Right renal cortex interstitium (tissue), 3 donors: ENCODE measurements around the gene GTF3A. TPM values are rescaled to one million over a fixed set of nuclear protein-coding genes. Genes with fewer than 3 reads are reported as not detected.

Experiments
- DNase-seq, 3 donors: peaks; one replicate each; pipeline ENCODE4 v3.0.0-alpha.2; 2013; ENCODE audit warnings: low read depth in 3 of 3, low spot score in 2 of 3
- polyA plus RNA-seq, 3 donors: library from polyadenylated mRNA; unstranded; fragments of 120-200 nt; gene quantifications; one replicate each; pipeline ENCODE4 v1.2.1, GENCODE V29; 2013; ENCODE audit not compliant: insufficient read length in 3 of 3

Gene GTF3A
- polyA plus RNA-seq, 3 donors: 89.1 to 98.2 (median 92.8) TPM

DNA sequence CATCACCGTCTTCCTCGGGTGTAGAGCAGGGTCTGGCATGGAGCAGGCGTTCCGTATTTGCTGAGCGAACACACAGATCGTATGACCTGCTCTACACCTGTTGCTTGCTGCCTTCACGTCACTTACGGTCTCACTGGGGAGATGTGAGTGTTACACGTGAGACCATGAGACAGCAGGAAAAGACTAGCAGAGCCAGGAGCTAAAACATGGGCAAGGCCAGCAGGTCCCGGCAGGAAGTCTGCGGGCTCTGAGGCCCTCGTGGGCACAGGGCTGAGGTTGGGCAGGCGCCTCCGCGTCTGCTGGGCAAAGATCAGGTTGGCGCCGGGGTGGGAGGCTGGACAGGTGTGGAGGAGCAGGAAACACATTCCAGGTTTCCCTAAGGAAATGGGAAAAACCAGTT lies 19.7 kb upstream of the GTF3A start:
- no peak for DNase-seq

DNA sequence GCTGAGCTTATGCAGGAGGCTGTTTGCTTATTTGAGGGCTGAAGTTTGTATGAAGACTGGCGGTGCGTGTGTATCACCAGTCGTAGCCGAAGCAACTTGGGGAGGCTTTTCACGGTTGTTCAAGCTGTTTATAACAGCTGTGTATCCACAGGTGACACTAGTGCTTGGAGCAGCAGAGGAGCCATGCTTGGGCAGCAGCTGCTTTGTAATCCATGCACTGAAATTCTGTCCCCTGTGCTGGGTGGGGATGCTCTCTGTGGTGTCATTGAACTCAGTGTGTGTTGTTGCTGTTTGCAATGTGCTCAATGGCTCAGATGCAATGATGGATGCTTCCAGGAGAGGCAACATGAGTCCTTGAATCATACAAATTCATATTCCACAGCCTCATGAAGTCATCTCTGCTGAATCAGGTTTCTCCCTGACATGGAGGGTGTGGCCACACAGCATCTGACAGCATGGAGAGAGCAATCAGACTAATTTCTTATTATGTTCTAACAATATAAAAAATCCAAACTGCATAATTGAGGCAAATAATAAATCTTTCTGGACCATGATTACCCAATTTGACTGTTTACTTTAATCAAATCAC lies 18.8 kb upstream of the GTF3A start:
- DNase-seq: no peak

- DNase-seq: no peak
Observed at GRCh38 chr13:27406178-27406939, 18.1 kb upstream of the GTF3A start.

- DNase-seq: no peak
Observed at GRCh38 chr13:27408074-27408473, 16.3 kb upstream of the GTF3A start.

- no peak for DNase-seq
Observed at GRCh38 chr13:27409013-27409412, 15.4 kb upstream of the GTF3A start.

GRCh38 chr13:27411341-27411740 lies 13.1 kb upstream of the GTF3A start:
- no peak for DNase-seq

- DNase-seq: no peak
Observed at GRCh38 chr13:27415116-27415515, 9.3 kb upstream of the GTF3A start.

DNA sequence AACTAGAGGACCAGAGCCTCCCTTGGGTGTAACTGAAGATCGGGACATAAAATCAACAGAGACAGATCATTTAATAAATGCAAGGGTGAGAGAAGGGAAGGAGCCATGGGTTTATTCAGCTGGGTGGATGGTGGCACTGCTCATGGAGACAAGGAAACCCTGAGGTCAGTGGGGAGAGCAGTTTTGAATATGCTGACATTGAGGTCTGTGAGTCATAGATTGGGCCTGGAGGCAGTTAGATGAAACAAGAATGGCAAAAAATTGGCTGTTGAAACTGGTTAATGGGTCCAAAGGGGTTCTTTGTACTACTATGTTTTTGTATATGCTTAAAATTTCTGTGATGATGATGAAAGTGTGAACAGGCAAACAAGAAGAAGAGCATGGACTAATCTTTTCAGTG lies 5.1 kb upstream of the GTF3A start:
- DNase-seq: no peak

- DNase-seq: no peak
Observed at GRCh38 chr13:27421101-27421871, 3.1 kb upstream of the GTF3A start.

- DNase-seq: no peak
Observed at GRCh38 chr13:27423333-27423732, 1.1 kb upstream of the GTF3A start.

DNA sequence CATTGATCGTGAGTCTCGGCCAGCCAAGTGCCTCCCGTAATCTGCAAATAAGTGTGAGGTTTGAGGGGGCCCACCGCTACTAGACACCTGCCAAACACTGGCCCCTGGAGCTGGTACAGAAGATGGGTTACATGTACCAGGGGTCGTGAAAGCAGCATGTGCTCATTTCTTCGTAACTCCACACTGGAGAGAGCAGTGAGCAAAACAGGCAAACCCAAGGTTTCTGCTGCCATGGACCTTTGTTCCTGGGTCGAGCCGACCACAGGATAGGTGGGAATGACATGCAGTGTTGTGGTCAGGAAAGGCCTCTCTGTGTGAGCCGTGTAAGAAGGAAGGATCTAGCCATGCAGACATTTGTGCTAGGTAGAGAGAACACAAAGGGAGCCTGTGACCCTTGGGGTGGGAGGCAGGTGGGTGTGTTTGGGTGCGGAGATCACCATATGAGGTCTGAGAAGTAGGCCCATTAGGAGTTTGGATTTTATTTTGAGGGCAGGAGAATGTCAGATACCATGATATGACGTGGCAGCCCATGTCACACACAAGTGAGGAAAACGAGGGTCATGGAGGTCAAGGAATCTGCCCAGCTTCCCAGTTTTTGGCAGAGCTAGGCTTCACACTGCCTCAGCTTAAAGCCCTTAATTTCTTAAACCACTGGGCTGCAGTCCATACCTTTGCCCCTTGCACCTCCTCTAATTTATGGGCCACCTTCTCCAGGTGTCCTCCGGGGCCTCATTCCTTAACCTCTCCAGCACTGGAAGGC lies 919 bp downstream of the GTF3A start:
- DNase-seq: no peak

- no peak for DNase-seq
Observed at GRCh38 chr13:27425918-27426630, 1.7 kb downstream of the GTF3A start.

- DNase-seq: no peak
Observed at GRCh38 chr13:27427641-27428040, 3.2 kb downstream of the GTF3A start.

- no peak for DNase-seq
Observed at GRCh38 chr13:27428160-27428559, 3.7 kb downstream of the GTF3A start.

GRCh38 chr13:27432180-27432579 lies 7.8 kb downstream of the GTF3A start:
- no peak for DNase-seq

DNA sequence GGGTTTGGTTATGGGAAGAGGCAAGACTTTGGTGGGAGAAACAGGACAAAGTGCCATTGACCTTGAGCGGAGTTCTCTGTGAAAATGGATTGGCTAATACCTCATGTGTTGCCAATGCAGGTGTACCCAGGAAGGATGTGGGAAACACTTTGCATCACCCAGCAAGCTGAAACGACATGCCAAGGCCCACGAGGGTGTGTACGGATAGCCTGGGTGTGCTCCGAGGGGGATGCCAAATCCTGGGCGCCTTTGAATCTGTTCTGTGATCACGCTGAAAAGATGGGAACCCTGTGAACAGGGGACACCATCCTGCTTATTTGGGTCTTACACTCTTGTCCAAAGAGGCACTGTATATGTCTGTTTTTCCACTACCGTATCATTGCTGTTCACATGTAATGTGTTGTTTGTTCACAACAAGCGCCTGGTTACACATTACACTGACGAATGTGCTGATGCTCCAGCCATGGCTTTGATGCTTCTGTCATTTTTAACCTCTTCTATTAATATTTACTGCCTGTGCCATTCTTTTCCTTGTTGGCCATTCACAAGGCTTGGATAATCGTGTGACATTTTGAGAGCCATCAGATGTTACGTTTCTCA lies 8.3 kb downstream of the GTF3A start:
- no peak for DNase-seq

DNA sequence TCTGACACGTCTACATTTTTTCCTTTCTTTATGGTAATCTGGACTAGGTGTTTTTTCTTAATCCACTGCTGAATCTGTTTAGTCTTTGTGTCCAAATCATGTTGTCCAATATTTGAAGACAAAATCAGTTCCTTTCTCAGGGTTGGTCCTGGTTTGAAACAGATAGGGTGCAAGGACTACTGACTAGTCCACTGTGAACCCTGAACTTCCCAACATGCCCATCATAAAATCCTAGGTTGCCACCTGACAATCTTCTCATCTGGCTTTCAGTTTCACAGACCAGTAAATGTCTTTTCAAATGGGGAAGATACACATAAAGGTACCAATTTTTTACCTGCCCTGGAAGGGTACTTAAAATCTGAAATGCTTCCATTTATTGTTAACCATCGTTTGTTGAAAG lies 12.7 kb downstream of the GTF3A start:
- DNase-seq: no peak

- no peak for DNase-seq
Observed at GRCh38 chr13:27440408-27440807, 16.0 kb downstream of the GTF3A start.

DNA sequence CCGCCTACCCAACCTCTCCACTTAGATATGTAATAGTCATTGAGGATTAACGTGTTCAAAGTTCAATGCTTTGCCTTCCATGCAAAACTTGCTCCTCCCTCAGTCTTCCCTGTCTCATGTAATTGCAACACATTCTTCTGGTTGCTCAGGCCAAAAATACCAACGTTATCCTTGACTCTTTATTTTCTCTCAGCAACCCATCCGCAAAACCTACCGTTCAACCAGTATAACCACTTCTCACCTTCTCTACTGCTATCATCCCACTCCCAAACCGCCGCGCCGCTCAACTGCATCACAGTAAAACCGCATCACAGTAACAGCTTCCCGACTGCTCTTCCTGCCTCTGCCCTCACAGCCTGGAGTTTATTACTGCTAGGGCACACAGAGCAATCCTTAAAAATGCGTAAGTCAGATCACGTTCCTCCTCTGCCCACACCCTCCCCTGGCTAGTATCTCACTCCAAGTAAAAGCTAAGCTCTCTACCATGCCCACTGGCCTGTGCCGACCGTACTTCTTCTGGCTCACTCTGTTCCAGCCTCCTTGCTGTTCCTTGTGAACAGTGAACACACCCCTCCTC lies 17.7 kb downstream of the GTF3A start:
- DNase-seq: no peak

GRCh38 chr13:27442797-27443196 lies 18.4 kb downstream of the GTF3A start:
- no peak for DNase-seq
